ENCODE measurements around the gene ZNF112.
"Not testable (repeated sequence)": the region's sequence is repeated elsewhere in the genome, so short reads cannot be mapped to it uniquely, and the experiment has no call there.

ZNF112 gene

DNA sequence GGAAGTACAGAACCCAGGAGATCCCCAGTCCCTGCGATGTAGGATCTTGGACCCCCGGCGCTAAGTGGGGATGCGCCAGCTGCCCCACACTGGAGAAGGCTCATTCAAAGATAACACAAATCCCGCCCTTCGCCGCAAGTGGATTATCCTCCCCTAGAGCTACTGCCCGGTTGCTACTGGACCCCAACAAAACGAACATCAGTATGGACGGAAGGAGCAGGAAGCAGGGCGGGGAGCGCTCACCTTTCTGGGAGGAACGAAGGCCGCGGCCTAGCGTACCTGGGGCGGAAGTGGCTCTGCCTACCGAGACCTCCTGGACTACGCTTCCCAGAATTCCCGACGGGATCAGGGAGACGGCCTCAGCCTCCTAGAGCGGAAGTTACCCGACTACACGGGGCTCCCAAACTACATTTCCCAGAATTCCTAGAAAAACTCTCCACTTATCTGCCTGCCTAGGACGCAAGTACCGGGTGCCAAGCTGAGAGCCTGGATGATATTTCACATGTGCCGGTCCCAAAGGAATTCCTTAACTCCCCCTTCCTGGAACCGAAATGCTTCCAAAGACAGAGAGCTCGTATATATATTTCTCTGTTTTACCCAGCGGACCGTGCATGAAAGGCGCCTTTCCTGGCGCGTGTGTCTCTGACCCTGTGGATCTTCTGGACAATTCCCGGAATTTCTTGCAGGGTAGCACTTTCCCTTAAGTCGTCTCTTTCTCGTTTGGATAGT lies at the start of gene ZNF112:
TSS of gene ZNF112 (minus strand) at position 298 of the 729 bp plus-strand sequence. CDS start 16,141 bp downstream, outside the sequence.
- H3K27me3 ChIP-seq (ENCODE audit: control insufficient read depth, insufficient read depth, low read length) = no peaks in the 10 kb centered on the region
- H3K9me3 ChIP-seq (ENCODE audit: control insufficient read depth, insufficient read depth, low read length) = no peaks in the 10 kb centered on the region; the same call in 1 of the 2 replicates
- H3K4me1 ChIP-seq (ENCODE audit: control insufficient read depth, insufficient read depth, low read length) = 0 out of 2 replicates have a peak, but pooled peaks cover 4% of the 10 kb centered on the region
- peak within 1 kb of the TSS; percentile 69 for H3K9ac ChIP-seq (ENCODE audit: low read depth, low read length)
- no peak within 1 kb of the TSS for H3K27ac ChIP-seq (ENCODE audit: low read depth, low read length)
- no peaks in the 10 kb centered on the region for H3K36me3 ChIP-seq (ENCODE audit: control insufficient read depth, insufficient read depth, low read length)
- peak within 1 kb of the TSS; percentile 97 for H3K4me3 ChIP-seq (ENCODE audit: low read depth, low read length)

- peak within 1 kb of the TSS; percentile 93 for H3K4me3 ChIP-seq (ENCODE audit: low read depth, low read length)
- H3K9ac ChIP-seq (ENCODE audit: low read depth, low read length) = peak within 1 kb of the TSS; percentile 37
- no peak within 1 kb of the TSS for H3K27ac ChIP-seq (ENCODE audit: low read depth, low read length)
- no peaks in the 10 kb centered on the region for H3K27me3 ChIP-seq (ENCODE audit: control insufficient read depth, insufficient read depth, low read length)
- H3K9me3 ChIP-seq (ENCODE audit: control insufficient read depth, insufficient read depth, low read length) = peaks cover 19% of the 10 kb centered on the region
- H3K36me3 ChIP-seq (ENCODE audit: control insufficient read depth, insufficient read depth, low read length) = no peaks in the 10 kb centered on the region
- no peaks in the 10 kb centered on the region for H3K4me1 ChIP-seq (ENCODE audit: control insufficient read depth, insufficient read depth, low read length)
Measured at GRCh38 chr19:44401139-44402115, 44.9 kb upstream of the ZNF112 start, which contains the start of gene ZNF285. Gene ZNF285 (minus strand): TSS chr19:44401608. CDS start chr19:44397213, 4,395 bp downstream.

GRCh38 chr19:44389268-44389667 lies 32.8 kb upstream of the ZNF112 start:
- not testable (repeated sequence) for H3K27ac ChIP-seq (ENCODE audit: low read depth, low read length); H3K36me3 ChIP-seq (ENCODE audit: control insufficient read depth, insufficient read depth, low read length); H3K4me3 ChIP-seq (ENCODE audit: low read depth, low read length); H3K9ac ChIP-seq (ENCODE audit: low read depth, low read length); H3K4me1 ChIP-seq (ENCODE audit: control insufficient read depth, insufficient read depth, low read length); H3K27me3 ChIP-seq (ENCODE audit: control insufficient read depth, insufficient read depth, low read length)
- H3K9me3 ChIP-seq (ENCODE audit: control insufficient read depth, insufficient read depth, low read length) = peaks cover 34% of the 10 kb centered on the region

- H3K27ac ChIP-seq (ENCODE audit: low read depth, low read length) = no peak overlapping the region
- H3K36me3 ChIP-seq (ENCODE audit: control insufficient read depth, insufficient read depth, low read length) = no peaks in the 10 kb centered on the region
- no peaks in the 10 kb centered on the region for H3K27me3 ChIP-seq (ENCODE audit: control insufficient read depth, insufficient read depth, low read length)
- H3K4me1 ChIP-seq (ENCODE audit: control insufficient read depth, insufficient read depth, low read length) = no peaks in the 10 kb centered on the region
- H3K9ac ChIP-seq (ENCODE audit: low read depth, low read length) = no peak overlapping the region
- H3K4me3 ChIP-seq (ENCODE audit: low read depth, low read length) = no peak overlapping the region
- H3K9me3 ChIP-seq (ENCODE audit: control insufficient read depth, insufficient read depth, low read length) = peaks cover 40% of the 10 kb centered on the region
Measured at GRCh38 chr19:44374789-44375188, 18.3 kb upstream of the ZNF112 start.

- no peaks in the 10 kb centered on the region for H3K36me3 ChIP-seq (ENCODE audit: control insufficient read depth, insufficient read depth, low read length)
- H3K9ac ChIP-seq (ENCODE audit: low read depth, low read length) = no peak overlapping the region
- no peak overlapping the region for H3K4me3 ChIP-seq (ENCODE audit: low read depth, low read length)
- H3K27me3 ChIP-seq (ENCODE audit: control insufficient read depth, insufficient read depth, low read length) = no peaks in the 10 kb centered on the region
- H3K9me3 ChIP-seq (ENCODE audit: control insufficient read depth, insufficient read depth, low read length) = peaks cover 33% of the 10 kb centered on the region
- H3K27ac ChIP-seq (ENCODE audit: low read depth, low read length) = no peak overlapping the region
- H3K4me1 ChIP-seq (ENCODE audit: control insufficient read depth, insufficient read depth, low read length) = no peaks in the 10 kb centered on the region
Measured at GRCh38 chr19:44371815-44372480, 15.5 kb upstream of the ZNF112 start.

DNA sequence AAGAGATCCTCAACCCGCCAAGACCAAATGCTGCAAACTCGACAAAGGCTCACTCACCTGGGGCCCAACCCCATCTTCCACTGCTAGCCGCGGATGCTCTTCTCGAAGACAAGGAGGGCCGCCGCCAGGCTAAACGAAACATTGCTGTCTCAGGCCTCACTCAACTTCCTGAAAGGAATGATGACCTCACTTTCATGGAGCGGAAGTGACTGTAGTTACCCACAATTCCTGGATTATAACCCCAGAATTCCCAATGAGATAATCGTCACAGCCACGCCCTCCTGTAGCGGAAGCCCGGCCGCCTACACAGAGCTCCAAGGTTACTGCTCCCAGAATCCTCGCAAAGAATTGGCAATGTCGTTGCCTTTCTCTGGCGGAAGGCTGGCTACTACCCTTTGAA lies 10.5 kb upstream of the ZNF112 start:
- Histone ChIP-seq H3K9ac (ENCODE audit: low read depth, low read length) (no peak overlapping the region), H3K36me3 (ENCODE audit: control insufficient read depth, insufficient read depth, low read length) (no peaks in the 10 kb centered on the region), H3K9me3 (ENCODE audit: control insufficient read depth, insufficient read depth, low read length) (peaks cover 8% of the 10 kb centered on the region)

DNA sequence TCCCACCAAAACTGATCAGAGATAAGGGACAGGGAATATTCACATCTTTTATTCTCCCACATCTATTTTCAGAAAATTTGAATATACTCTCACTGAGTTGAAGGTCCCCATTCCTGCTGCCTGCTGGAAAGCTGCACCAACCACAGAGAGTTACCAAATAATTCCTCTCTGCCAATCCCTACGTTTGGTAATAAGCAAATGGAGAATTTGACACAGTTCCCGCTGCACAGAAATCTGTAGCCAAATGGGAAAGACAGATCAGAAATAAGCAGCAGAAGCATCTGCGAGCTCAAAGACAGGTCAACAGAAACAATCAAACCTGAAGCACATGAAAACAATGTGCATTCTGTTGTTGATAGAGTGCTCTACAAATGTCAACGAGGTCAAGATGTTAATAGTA lies 9.9 kb downstream of the ZNF112 start:
- Histone ChIP-seq H3K27me3 (ENCODE audit: control insufficient read depth, insufficient read depth, low read length) (no peaks in the 10 kb centered on the region), H3K27ac (ENCODE audit: low read depth, low read length) (no peak overlapping the region), H3K4me3 (ENCODE audit: low read depth, low read length) (no peak overlapping the region)

More for the DNA sequence above, 10.5 kb upstream of the ZNF112 start:
- no peak overlapping the region for H3K27ac ChIP-seq (ENCODE audit: low read depth, low read length)
- no peak overlapping the region for H3K4me3 ChIP-seq (ENCODE audit: low read depth, low read length)
- H3K27me3 ChIP-seq (ENCODE audit: control insufficient read depth, insufficient read depth, low read length) = no peaks in the 10 kb centered on the region
- H3K4me1 ChIP-seq (ENCODE audit: control insufficient read depth, insufficient read depth, low read length) = no peaks in the 10 kb centered on the region

DNA sequence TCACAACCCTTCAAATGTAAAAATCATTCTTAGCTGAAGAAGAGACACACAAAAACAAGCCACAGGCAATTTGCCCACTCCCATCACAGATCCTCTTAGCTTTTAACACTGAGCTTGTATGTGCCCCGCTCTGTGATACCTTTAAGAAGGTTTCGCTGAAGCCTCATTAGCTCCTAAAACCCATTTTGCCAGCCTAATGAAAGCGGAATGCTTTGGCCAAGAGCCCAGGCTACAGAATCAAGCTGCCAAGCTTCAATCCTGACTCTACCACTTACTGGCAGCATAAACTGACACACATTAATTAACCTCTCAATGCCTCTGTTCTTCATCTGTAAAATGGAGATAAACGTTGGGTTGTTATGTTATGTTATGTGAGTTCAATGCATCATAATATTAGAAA lies 10.5 kb downstream of the ZNF112 start:
- Histone ChIP-seq H3K4me3 (ENCODE audit: low read depth, low read length) (no peak overlapping the region), H3K9me3 (ENCODE audit: control insufficient read depth, insufficient read depth, low read length) (peaks cover 52% of the 10 kb centered on the region), H3K36me3 (ENCODE audit: control insufficient read depth, insufficient read depth, low read length) (no peaks in the 10 kb centered on the region)

More for the DNA sequence above, 9.9 kb downstream of the ZNF112 start:
- Histone ChIP-seq H3K9me3 (ENCODE audit: control insufficient read depth, insufficient read depth, low read length) (peaks cover 54% of the 10 kb centered on the region), H3K36me3 (ENCODE audit: control insufficient read depth, insufficient read depth, low read length) (no peaks in the 10 kb centered on the region), H3K4me1 (ENCODE audit: control insufficient read depth, insufficient read depth, low read length) (no peaks in the 10 kb centered on the region), H3K9ac (ENCODE audit: low read depth, low read length) (no peak overlapping the region)

GRCh38 chr19:44344255-44344654 lies 12.2 kb downstream of the ZNF112 start:
- Histone ChIP-seq H3K36me3 (ENCODE audit: control insufficient read depth, insufficient read depth, low read length) (peaks cover 6% of the 10 kb centered on the region), H3K9ac (ENCODE audit: low read depth, low read length) (no peak overlapping the region), H3K27ac (ENCODE audit: low read depth, low read length) (no peak overlapping the region), H3K9me3 (ENCODE audit: control insufficient read depth, insufficient read depth, low read length) (peaks cover 50% of the 10 kb centered on the region), H3K4me1 (ENCODE audit: control insufficient read depth, insufficient read depth, low read length) (no peaks in the 10 kb centered on the region), H3K4me3 (ENCODE audit: low read depth, low read length) (no peak overlapping the region), H3K27me3 (ENCODE audit: control insufficient read depth, insufficient read depth, low read length) (no peaks in the 10 kb centered on the region)

More for the DNA sequence above, 10.5 kb downstream of the ZNF112 start:
- H3K9ac ChIP-seq (ENCODE audit: low read depth, low read length) = no peak overlapping the region
- no peak overlapping the region for H3K27ac ChIP-seq (ENCODE audit: low read depth, low read length)
- no peaks in the 10 kb centered on the region for H3K4me1 ChIP-seq (ENCODE audit: control insufficient read depth, insufficient read depth, low read length)
- no peaks in the 10 kb centered on the region for H3K27me3 ChIP-seq (ENCODE audit: control insufficient read depth, insufficient read depth, low read length)

DNA sequence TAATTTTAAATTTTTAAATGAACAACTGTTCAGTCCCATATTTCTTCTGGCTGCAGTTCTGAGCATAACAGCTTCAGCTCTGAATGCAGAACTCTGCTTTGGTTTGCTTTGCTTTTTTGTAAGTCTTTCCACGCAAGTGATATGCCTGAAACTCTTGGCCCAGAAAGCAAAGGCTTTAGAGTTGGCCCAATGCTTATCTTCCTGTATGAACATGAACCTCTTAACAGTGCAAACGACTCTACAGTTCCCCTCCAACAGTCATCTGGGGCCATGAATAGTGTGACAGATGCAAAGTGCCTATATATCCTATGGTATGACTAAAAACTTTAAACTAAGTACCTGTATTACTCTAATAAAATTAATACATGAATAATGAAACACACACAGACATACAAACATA lies 14.7 kb downstream of the ZNF112 start:
- Histone ChIP-seq H3K9ac (ENCODE audit: low read depth, low read length) (no peak overlapping the region), H3K9me3 (ENCODE audit: control insufficient read depth, insufficient read depth, low read length) (peaks cover 57% of the 10 kb centered on the region), H3K27me3 (ENCODE audit: control insufficient read depth, insufficient read depth, low read length) (no peaks in the 10 kb centered on the region), H3K36me3 (ENCODE audit: control insufficient read depth, insufficient read depth, low read length) (peaks cover 17% of the 10 kb centered on the region), H3K27ac (ENCODE audit: low read depth, low read length) (no peak overlapping the region), H3K4me3 (ENCODE audit: low read depth, low read length) (no peak overlapping the region), H3K4me1 (ENCODE audit: control insufficient read depth, insufficient read depth, low read length) (no peaks in the 10 kb centered on the region)

All from HUES48 (cell line).